HepG2 (cell line): ENCODE measurements around the gene MXD1. TPM values are rescaled to one million over a fixed set of nuclear protein-coding genes. Genes with fewer than 3 reads are reported as not detected.

Source experiments
- ATAC-seq: fragments of 200-7000 bp; cut with Tn5 transposase; 3 replicates; pipeline ENCODE4 v1.9.1; 2020; ENCODE audit warnings: mild to moderate bottlenecking, moderate library complexity
- BruUV-seq: library from RNA; stranded (reverse); fragments of 400-500 nt; replicated peaks from 2 replicates; lab custom pipeline; 2021; lab: Mats Ljungman, UMichigan
- CTCF ChIA-PET: fragments of 300-600 bp; formaldehyde crosslinking; extraction: SDS; loops from one replicate; lab custom pipeline; 2021; ENCODE audit warnings: low total read pairs, inconsistent platforms, low intra/inter-chr PET ratio; lab: Yijun Ruan, JAX
- POLR2A ChIA-PET: fragments of 350-600 bp; sonication (Branson Sonifier 250); formaldehyde crosslinking; loops from one replicate; lab custom pipeline; 2020; ENCODE audit warnings: antibody characterized with exemption, inconsistent platforms; lab: Yijun Ruan, JAX
- DNase-seq: peaks from one replicate; pipeline ENCODE4 v3.0.0-alpha.2; 2015; ENCODE audit warnings: low spot score
- FAIRE-seq: peaks from 3 replicates; lab custom pipeline; 2011; peaks lifted over from hg19 to GRCh38; lab: Jason Lieb, UNC
- H2AFZ ChIP-seq: one replicate; pipeline ENCODE4 v1.6.1; 2011; ENCODE audit warnings: low read length, inconsistent platforms
- H3K27ac ChIP-seq: fragments of 300-600 bp; 3 replicates; pipeline ENCODE4 v1.8.0; 2011; ENCODE audit warnings: mixed run types, mild to moderate bottlenecking, mixed read lengths, low read length, inconsistent platforms; ENCODE audit not compliant: insufficient read depth; ENCODE audit errors: extremely low read length
- H3K27me3 ChIP-seq, 2 experiments: fragments of 200-600 bp in 1 of 2; 2 replicates in 1 of 2; 3 replicates in 1 of 2; pipeline versions ENCODE4 v1.6.0 to v1.8.0; 2011; ENCODE audit warnings: low read length in 2 of 2, mild to moderate bottlenecking in 2 of 2, moderate library complexity in 2 of 2, inconsistent platforms in 1 of 2; ENCODE audit not compliant: insufficient read depth in 2 of 2, control insufficient read depth in 1 of 2
- H3K36me3 ChIP-seq, 2 experiments: fragments of 200-600 bp in 1 of 2; replicated peaks in 1 of 2; 2 replicates in 1 of 2; 3 replicates in 1 of 2; pipeline versions ENCODE4 v1.5.1 to v1.8.0; 2011; ENCODE audit warnings: low read length in 2 of 2, inconsistent platforms in 1 of 2; ENCODE audit not compliant: insufficient read depth in 2 of 2, control insufficient read depth in 1 of 2
- H3K4me1 ChIP-seq: 2 replicates; pipeline ENCODE4 v1.5.1; 2012; ENCODE audit warnings: low read length, inconsistent platforms; ENCODE audit not compliant: insufficient read depth
- H3K4me2 ChIP-seq: 2 replicates; pipeline ENCODE4 v1.6.0; 2011; ENCODE audit warnings: low read depth, low read length, inconsistent platforms
- H3K4me3 ChIP-seq, 3 experiments: fragments of 200-600 bp in 1 of 3; sonication (generic), shearing (Covaris generic) in 1 of 3; replicated peaks in 1 of 3; 2 replicates each; pipeline ENCODE4 v1.5.1; 2011 to 2016; ENCODE audit warnings: low read length in 3 of 3, inconsistent platforms in 2 of 3, low read depth in 2 of 3, mild to moderate bottlenecking in 2 of 3, control low read depth in 1 of 3, mixed read lengths in 1 of 3; ENCODE audit not compliant: insufficient read depth in 1 of 3
- H3K79me2 ChIP-seq: one replicate; pipeline ENCODE4 v1.6.1; 2011; ENCODE audit warnings: low read length, inconsistent platforms; ENCODE audit not compliant: insufficient read depth
- H3K9ac ChIP-seq: 2 replicates; pipeline ENCODE4 v1.6.0; 2011; ENCODE audit warnings: mild to moderate bottlenecking, low read depth, low read length, inconsistent platforms; ENCODE audit not compliant: insufficient read depth
- H3K9me3 ChIP-seq: 2 replicates; pipeline ENCODE4 v1.5.1; 2012; ENCODE audit warnings: mild to moderate bottlenecking, low read length
- H4K20me1 ChIP-seq: 2 replicates; pipeline ENCODE4 v1.6.0; 2011; ENCODE audit warnings: inconsistent platforms, mild to moderate bottlenecking, low read length, moderate library complexity; ENCODE audit not compliant: insufficient read depth
- ATAD3A ChIP-seq: sonication (generic); formaldehyde crosslinking; IDR thresholded peaks from 2 replicates; pipeline ENCODE4 v1.4.0; 2020; ENCODE audit warnings: missing genetic modification reagents
- GABPA ChIP-seq, 2 experiments: IDR thresholded peaks; 2 replicates each; pipeline ENCODE4 v1.6.1; 2011 to 2016; ENCODE audit warnings: low read depth in 2 of 2, low read length in 1 of 2, missing biosample characterization in 1 of 2, missing genetic modification characterization in 1 of 2
- HDAC2 ChIP-seq: sonication (generic); formaldehyde crosslinking; IDR thresholded peaks from 2 replicates; pipeline ENCODE4 v1.4.0; 2020; ENCODE audit warnings: missing genetic modification reagents
- NONO ChIP-seq, 2 experiments: fragments of 450-650 bp in 1 of 2; sonication (generic) in 1 of 2; formaldehyde crosslinking in 1 of 2; IDR thresholded peaks in 1 of 2; conservative IDR thresholded peaks in 1 of 2; 2 replicates each; pipeline versions ENCODE4 v1.6.1 to v1.8.0; 2017 to 2022; ENCODE audit warnings: mild to moderate bottlenecking in 1 of 2, missing genetic modification reagents in 1 of 2, moderate library complexity in 1 of 2
- ZNF282 ChIP-seq: fragments of 450-650 bp; IDR thresholded peaks from 2 replicates; pipeline ENCODE4 v1.6.1; 2018; ENCODE audit not compliant: partially characterized antibody
- ZNF3 ChIP-seq: IDR thresholded peaks from 2 replicates; pipeline ENCODE4 v1.7.0; 2017; ENCODE audit warnings: inconsistent platforms
- ZNF737 ChIP-seq: sonication (generic); formaldehyde crosslinking; IDR thresholded peaks from 2 replicates; pipeline ENCODE4 v1.5.0; 2020; ENCODE audit warnings: missing genetic modification reagents, mild to moderate bottlenecking, borderline replicate concordance
- ZSCAN12 ChIP-seq: sonication (generic); formaldehyde crosslinking; IDR thresholded peaks from 2 replicates; pipeline ENCODE4 v1.9.0; 2021; ENCODE audit warnings: mild to moderate bottlenecking, missing genetic modification reagents
- WGBS: methylation state at CpG from one replicate; pipeline ENCODE4 v1.1.6; 2017; ENCODE audit warnings: low lambda C conversion rate; 5-methylcytosine and 5-hydroxymethylcytosine counted together
- in situ Hi-C: cut with HindIII; loops from 2 replicates; pipeline ENCODE4 v1.10.0; 2017; ENCODE audit warnings: low pct_unique_long_range_greater_than_20kb; ENCODE audit not compliant: extremely low pct_ligation_motif_present
- intact Hi-C: fragments of 100-400 bp; cut with micrococcal nuclease; formaldehyde crosslinking; loops from one replicate; pipeline ENCODE4 v1.10.0; 2022; ENCODE audit not compliant: unreplicated experiment
- polyA plus RNA-seq, 8 experiments: library from polyadenylated mRNA; depleted of rRNA in 3 of 8; stranded (reverse) in 7 of 8; unstranded in 1 of 8; fragments of >200 nt; fragmentation: Illumina TruSeq in 4 of 8; extraction: Trizol in 4 of 8; gene quantifications; 2 replicates each; pipeline versions ENCODE4 v1.2.1 to v1.2.3, GENCODE V29; 2011 to 2016; ENCODE audit warnings: low read depth in 4 of 8, missing spikeins in 1 of 8, mixed read lengths in 1 of 8; ENCODE audit not compliant: insufficient read depth in 1 of 8
- total RNA-seq, 5 experiments: library from RNA; depleted of rRNA; stranded (reverse); fragments of >200 nt; fragmentation: Illumina TruSeq; extraction: Trizol; gene quantifications; 2 replicates each; pipeline ENCODE4 v1.2.3, GENCODE V29; 2016; ENCODE audit warnings: low read depth in 1 of 5
- TF ChIP-seq, protein P1 (sequence below): sonication (generic); formaldehyde crosslinking; IDR thresholded peaks from 2 replicates; pipeline ENCODE4 v1.5.1; 2020; ENCODE audit warnings: mild to moderate bottlenecking, missing genetic modification reagents, borderline replicate concordance

The MXD1 gene
- total and polyA plus RNA-seq, 2 of the 13 experiments (the other 11 are each of a cell fraction or from before 2014, with no cell fraction given): 6.4 to 14.9 TPM

DNA sequence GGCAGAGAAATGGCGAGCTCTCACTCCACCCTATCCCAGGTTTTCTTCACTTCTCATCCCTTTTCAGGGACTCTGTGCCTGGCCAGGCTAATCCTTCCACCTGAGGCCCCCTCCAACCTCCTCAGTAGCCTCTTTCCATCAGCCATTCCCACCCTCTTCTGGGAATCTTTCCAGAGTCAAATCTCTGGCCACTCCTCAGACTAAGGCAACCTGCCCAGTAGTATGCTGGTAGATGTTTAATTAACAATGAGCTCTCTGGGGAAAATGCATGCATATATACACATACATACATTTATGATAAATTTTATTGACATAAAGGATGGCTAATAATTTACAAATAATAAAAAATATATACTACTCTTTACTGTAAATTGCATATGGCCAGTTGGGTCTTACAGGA lies 57.9 kb downstream of the MXD1 start:
- TF ChIP-seq NONO (IDR thresholded peaks at IDR 0.05): no peak
- TF ChIP-seq NONO (CRISPR knock-in tag; conservative IDR thresholded peaks at IDR 0.05): no peak
- TF ChIP-seq ZSCAN12 (CRISPR knock-in tag): no peak
- TF ChIP-seq ZNF737: no peak
- TF ChIP-seq ZNF3 (CRISPR knock-in tag): no peak
- TF ChIP-seq ZNF282: no peak
- no peak for TF ChIP-seq GABPA (IDR thresholded peaks at IDR 0.05; ENCODE audit: low read depth, low read length)
- TF ChIP-seq GABPA (CRISPR knock-in tag; IDR thresholded peaks at IDR 0.05; ENCODE audit: low read depth): no peak
- no peak for TF ChIP-seq ATAD3A (CRISPR knock-in tag)
- TF ChIP-seq HDAC2 (CRISPR knock-in tag): no peak
- TF ChIP-seq, protein P1, sequence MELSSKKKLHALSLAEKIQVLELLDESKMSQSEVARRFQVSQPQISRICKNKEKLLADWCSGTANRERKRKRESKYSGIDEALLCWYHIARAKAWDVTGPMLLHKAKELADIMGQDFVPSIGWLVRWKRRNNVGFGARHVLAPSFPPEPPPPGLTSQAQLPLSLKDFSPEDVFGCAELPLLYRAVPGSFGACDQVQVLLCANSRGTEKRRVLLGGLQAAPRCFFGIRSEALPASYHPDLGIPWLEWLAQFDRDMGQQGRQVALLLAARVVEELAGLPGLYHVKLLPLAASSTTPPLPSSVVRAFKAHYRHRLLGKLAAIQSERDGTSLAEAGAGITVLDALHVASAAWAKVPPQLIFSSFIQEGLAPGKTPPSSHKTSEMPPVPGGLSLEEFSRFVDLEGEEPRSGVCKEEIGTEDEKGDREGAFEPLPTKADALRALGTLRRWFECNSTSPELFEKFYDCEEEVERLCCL: no peak

More for the DNA sequence above, 57.9 kb downstream of the MXD1 start:
- no peak for FAIRE-seq
- Histone ChIP-seq H2AFZ (no peak overlapping the region), H3K36me3 (no peaks in the 10 kb centered on the region), H3K4me2 (no peak overlapping the region), H3K27ac (no peak overlapping the region), H3K4me3 (no peak overlapping the region), H4K20me1 (no peaks in the 10 kb centered on the region), H3K27me3 (no peaks in the 10 kb centered on the region), H3K9ac (no peak overlapping the region), H3K9me3 (no peaks in the 10 kb centered on the region), H3K79me2 (no peaks in the 10 kb centered on the region), H3K4me1 (peaks cover 60% of the 10 kb centered on the region)
- CTCF ChIA-PET: no interaction called here
- intact Hi-C loops: no loop called here
- POLR2A ChIA-PET: interaction anchor here (4.2 kb wide), 1 partner anchor 58 kb away, joined by 25 read pairs; the partner anchor contains the start of gene MXD1
- no peak for DNase-seq
- in situ Hi-C loops: no loop called here
- BruUV-seq: no TSS peak
- ATAC-seq: no peak
- WGBS: 65% methylated on average over 1 of the region's 1 CpG
